Measurements from ENCODE around the gene SYT1.
A peak's percentile ranks its signal among the peaks of the same experiment; 100 is the strongest.

The SYT1 gene

DNA sequence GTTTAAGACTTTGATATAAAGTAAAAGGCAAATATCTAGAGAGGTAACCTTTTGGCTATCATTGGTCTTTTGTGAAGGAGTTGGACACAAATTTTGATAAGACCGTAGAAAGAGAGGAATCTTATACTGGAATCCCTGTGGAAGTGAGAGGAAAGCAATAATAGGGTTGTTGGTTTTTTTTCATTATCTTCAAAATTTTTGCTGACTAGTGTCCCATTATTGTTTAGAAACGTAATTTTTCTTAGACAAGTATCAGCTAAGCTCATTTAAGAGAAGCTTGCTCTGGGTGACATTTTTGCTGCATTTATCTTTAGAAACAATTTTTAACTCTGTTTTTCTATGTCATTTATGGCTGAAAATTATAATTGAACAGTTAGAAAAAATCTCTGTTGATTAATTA, 300.3 kb downstream of the SYT1 start:
- no peak for TF ChIP-seq CTCF (IDR thresholded peaks at IDR 0.05; ENCODE audit: low read depth, low read length)
- DNase-seq (ENCODE audit: extremely low read depth, low read depth), result no peak

- no peak for TF ChIP-seq CTCF (IDR thresholded peaks at IDR 0.05; ENCODE audit: low read depth, low read length)
- DNase-seq (ENCODE audit: extremely low read depth, low read depth), result no peak
These were observed 304.1 kb downstream of the SYT1 start for GRCh38 chr12:79168687-79169086.

DNA sequence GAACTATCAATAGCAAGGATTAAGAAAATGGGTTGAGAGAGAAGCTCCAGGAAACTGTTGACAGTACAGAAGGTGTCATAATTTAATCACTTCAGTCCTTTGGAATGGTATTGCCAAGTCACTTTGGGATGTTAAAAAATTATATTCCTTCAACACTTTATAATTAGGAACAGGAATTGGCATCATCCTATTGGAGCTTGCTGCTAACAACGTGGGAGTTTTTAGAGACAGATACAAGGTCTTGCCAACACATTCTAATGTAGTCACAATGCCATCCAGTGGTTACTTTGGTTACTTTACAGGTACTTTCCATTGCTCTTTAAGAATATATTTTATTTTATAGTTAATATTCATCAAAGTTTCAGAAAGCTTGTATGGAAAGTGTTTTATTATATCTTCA, 310.1 kb downstream of the SYT1 start:
- peak; percentile 12 for TF ChIP-seq CTCF (IDR thresholded peaks at IDR 0.05; ENCODE audit: low read depth, low read length)
- peak; percentile 0 for DNase-seq (ENCODE audit: extremely low read depth, low read depth)

- TF ChIP-seq CTCF (IDR thresholded peaks at IDR 0.05; ENCODE audit: low read depth, low read length), result no peak
- DNase-seq (ENCODE audit: extremely low read depth, low read depth), result no peak
These were observed 318.4 kb downstream of the SYT1 start for GRCh38 chr12:79183003-79183402.

- no peak for DNase-seq (ENCODE audit: extremely low read depth, low read depth)
- no peak for TF ChIP-seq CTCF (IDR thresholded peaks at IDR 0.05; ENCODE audit: low read depth, low read length)
These were observed 319.4 kb downstream of the SYT1 start for GRCh38 chr12:79183926-79184325.

DNA sequence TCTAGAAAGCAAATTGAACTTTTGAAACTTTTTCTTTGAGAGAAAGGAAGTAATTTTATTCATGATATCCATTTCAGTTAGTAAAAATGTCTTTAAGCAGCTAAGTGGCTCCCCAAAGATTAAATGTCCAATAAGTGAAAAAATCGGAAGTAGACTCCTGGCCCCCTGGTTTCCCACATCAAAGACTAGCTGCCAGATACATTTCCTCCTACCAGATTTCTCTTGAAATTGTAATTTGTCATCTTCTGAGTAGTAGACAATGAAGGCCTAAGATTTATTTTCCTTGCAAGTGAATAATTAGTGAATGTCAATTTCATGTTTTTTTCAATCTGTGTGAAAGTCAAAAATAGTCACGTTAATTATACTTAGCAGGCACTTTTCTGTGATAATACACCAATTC, 321.9 kb downstream of the SYT1 start:
- DNase-seq (ENCODE audit: extremely low read depth, low read depth), result no peak
- no peak for TF ChIP-seq CTCF (IDR thresholded peaks at IDR 0.05; ENCODE audit: low read depth, low read length)

GRCh38 chr12:79187032-79187431, 322.5 kb downstream of the SYT1 start:
- TF ChIP-seq CTCF (IDR thresholded peaks at IDR 0.05; ENCODE audit: low read depth, low read length), result no peak
- DNase-seq (ENCODE audit: extremely low read depth, low read depth), result no peak

Measured in AG09319 (cell line).